H1 (cell line): ENCODE results near the gene TIMM21. TPM values are rescaled to one million over a fixed set of nuclear protein-coding genes. Genes with fewer than 3 reads are reported as not detected.
A peak's percentile ranks its signal among the peaks of the same experiment; 100 is the strongest.

Experiments
- CTCF ChIA-PET: fragments of 300-600 bp; sonication (Branson Sonifier 250); formaldehyde crosslinking; loops from one replicate; lab custom pipeline; 2021; ENCODE audit not compliant: partially characterized antibody; lab: Charles Lee
- POLR2A ChIA-PET: fragments of 300-600 bp; sonication (Branson Sonifier 250); formaldehyde crosslinking; loops from one replicate; lab custom pipeline; 2021; ENCODE audit warnings: inconsistent platforms; ENCODE audit not compliant: partially characterized antibody; lab: Charles Lee
- DNase-seq, 2 experiments: peaks; one replicate each; pipeline versions ENCODE4 v3.0.0 to v3.0.0-alpha.2; 2010 to 2022; ENCODE audit warnings: low spot score in 2 of 2, low read depth in 1 of 2, mixed read lengths in 1 of 2
- FAIRE-seq: peaks from 2 replicates; lab custom pipeline; 2011; peaks lifted over from hg19 to GRCh38; lab: Jason Lieb, UNC
- H2AFZ ChIP-seq: 2 replicates; pipeline ENCODE4 v1.8.1; 2012; ENCODE audit warnings: low read length, inconsistent platforms
- H2AK5ac ChIP-seq: 2 replicates; pipeline ENCODE4 v1.6.1; 2013; ENCODE audit warnings: low read depth, low read length
- H2BK120ac ChIP-seq: replicated peaks from 2 replicates; pipeline ENCODE3; 2013; ENCODE audit warnings: low read depth, low read length, inconsistent platforms
- H2BK12ac ChIP-seq: 2 replicates; pipeline ENCODE4 v1.6.1; 2013; ENCODE audit warnings: low read depth, low read length
- H2BK15ac ChIP-seq: 2 replicates; pipeline ENCODE4 v1.6.1; 2013; ENCODE audit warnings: low read length
- H2BK20ac ChIP-seq: 2 replicates; pipeline ENCODE4 v1.6.1; 2013; ENCODE audit warnings: low read length
- H2BK5ac ChIP-seq: 2 replicates; pipeline ENCODE4 v1.6.1; 2013; ENCODE audit warnings: low read depth, low read length
- H3K14ac ChIP-seq: 2 replicates; pipeline ENCODE4 v1.6.1; 2013; ENCODE audit warnings: inconsistent platforms; ENCODE audit not compliant: insufficient read length
- H3K18ac ChIP-seq: 2 replicates; pipeline ENCODE4 v1.6.1; 2013; ENCODE audit warnings: low read length; ENCODE audit errors: extremely low read depth
- H3K23ac ChIP-seq: 2 replicates; pipeline ENCODE4 v1.6.1; 2013; ENCODE audit warnings: inconsistent platforms; ENCODE audit not compliant: insufficient read length
- H3K23me2 ChIP-seq: 2 replicates; pipeline ENCODE4 v1.6.1; 2013; ENCODE audit warnings: low read depth, low read length
- H3K27ac ChIP-seq: 2 replicates; pipeline ENCODE4 v1.6.1; 2011; ENCODE audit warnings: low read depth, low read length, inconsistent platforms
- H3K27me3 ChIP-seq, 4 experiments: replicated peaks in 1 of 4; 1 replicate in 1 of 4; 2 replicates in 3 of 4; pipeline versions ENCODE4 v1.6.1 to v1.8.1; 2011 to 2013; ENCODE audit warnings: low read length in 3 of 4, mild to moderate bottlenecking in 3 of 4, inconsistent platforms in 2 of 4, mixed read lengths in 2 of 4, moderate library complexity in 1 of 4; ENCODE audit not compliant: control insufficient read depth in 3 of 4, insufficient read depth in 3 of 4; ENCODE audit errors: extremely low read depth in 1 of 4
- H3K36me3 ChIP-seq, 4 experiments: 2 replicates each; pipeline versions ENCODE4 v1.6.1 to v1.8.1; 2011 to 2013; ENCODE audit warnings: mild to moderate bottlenecking in 4 of 4, low read length in 3 of 4, moderate library complexity in 2 of 4, control low read depth in 1 of 4, inconsistent platforms in 1 of 4; ENCODE audit not compliant: insufficient read depth in 4 of 4, control insufficient read depth in 2 of 4
- H3K4ac ChIP-seq: replicated peaks from 2 replicates; pipeline ENCODE3; 2013; ENCODE audit warnings: low read length, low read depth, mixed read lengths, inconsistent platforms; ENCODE audit not compliant: insufficient read length
- H3K4me1 ChIP-seq, 4 experiments: replicated peaks in 1 of 4; 1 replicate in 1 of 4; 2 replicates in 3 of 4; pipeline versions ENCODE4 v1.6.1 to v1.8.1; 2011 to 2013; ENCODE audit warnings: low read length in 3 of 4, inconsistent platforms in 2 of 4, mixed read lengths in 1 of 4; ENCODE audit not compliant: insufficient read depth in 4 of 4, control insufficient read depth in 3 of 4
- H3K4me2 ChIP-seq, 2 experiments: 2 replicates each; pipeline versions ENCODE4 v1.6.1 to v1.8.1; 2011 to 2013; ENCODE audit warnings: low read depth in 2 of 2, low read length in 2 of 2, control low read depth in 1 of 2, inconsistent platforms in 1 of 2, mild to moderate bottlenecking in 1 of 2; ENCODE audit not compliant: insufficient read depth in 1 of 2
- H3K4me3 ChIP-seq, 4 experiments: fragments of 200-600, 300-600 bp in 1 of 4; sonication (generic), shearing (Covaris generic), sonication (Bioruptor Twin) in 1 of 4; 2 replicates each; pipeline versions ENCODE4 v1.5.1 to v1.8.1; 2011 to 2016; ENCODE audit warnings: low read length in 4 of 4, low read depth in 3 of 4, control low read depth in 2 of 4, inconsistent platforms in 2 of 4, mild to moderate bottlenecking in 2 of 4, mixed read lengths in 1 of 4, moderate library complexity in 1 of 4; ENCODE audit not compliant: insufficient read depth in 2 of 4; ENCODE audit errors: extremely low read depth in 1 of 4
- H3K56ac ChIP-seq: replicated peaks from 2 replicates; pipeline ENCODE3; 2013; ENCODE audit warnings: low read depth, mild to moderate bottlenecking, mixed read lengths, low read length, inconsistent platforms; ENCODE audit not compliant: insufficient read length
- H3K79me1 ChIP-seq: 2 replicates; pipeline ENCODE4 v1.6.1; 2013; ENCODE audit warnings: low read depth, low read length, control low read depth
- H3K79me2 ChIP-seq, 2 experiments: 2 replicates each; pipeline versions ENCODE4 v1.6.1 to v1.8.1; 2012 to 2013; ENCODE audit warnings: low read length in 2 of 2, mild to moderate bottlenecking in 2 of 2, inconsistent platforms in 1 of 2; ENCODE audit not compliant: insufficient read depth in 2 of 2, control insufficient read depth in 1 of 2
- H3K9ac ChIP-seq, 4 experiments: replicated peaks in 1 of 4; 1 replicate in 1 of 4; 2 replicates in 3 of 4; pipeline versions ENCODE4 v1.6.1 to v1.8.1; 2011 to 2013; ENCODE audit warnings: low read depth in 3 of 4, low read length in 3 of 4, control low read depth in 2 of 4, mild to moderate bottlenecking in 2 of 4, moderate library complexity in 2 of 4, inconsistent platforms in 1 of 4; ENCODE audit errors: extremely low read depth in 1 of 4
- H3K9me3 ChIP-seq, 2 experiments: 2 replicates each; pipeline versions ENCODE4 v1.6.1 to v1.8.1; 2012 to 2013; ENCODE audit warnings: mild to moderate bottlenecking in 2 of 2, moderate library complexity in 2 of 2, control low read depth in 1 of 2, inconsistent platforms in 1 of 2, low read depth in 1 of 2, low read length in 1 of 2, mixed read lengths in 1 of 2; ENCODE audit not compliant: insufficient read depth in 2 of 2
- H4K20me1 ChIP-seq, 2 experiments: replicated peaks in 1 of 2; 2 replicates each; pipeline versions ENCODE3 to v1.8.1; 2011 to 2013; ENCODE audit warnings: inconsistent platforms in 2 of 2, low read length in 2 of 2, mild to moderate bottlenecking in 1 of 2; ENCODE audit not compliant: insufficient read depth in 2 of 2, control insufficient read depth in 1 of 2
- H4K5ac ChIP-seq: 2 replicates; pipeline ENCODE4 v1.6.1; 2013; ENCODE audit warnings: low read length, low read depth, mixed read lengths, inconsistent platforms; ENCODE audit not compliant: insufficient read length
- H4K8ac ChIP-seq: 2 replicates; pipeline ENCODE4 v1.8.0; 2013; ENCODE audit warnings: mild to moderate bottlenecking, moderate library complexity, low read length, inconsistent platforms; ENCODE audit not compliant: insufficient read depth; ENCODE audit errors: extremely low read depth
- H4K91ac ChIP-seq: replicated peaks from 2 replicates; pipeline ENCODE3; 2013; ENCODE audit warnings: low read length, mixed read lengths, inconsistent platforms; ENCODE audit not compliant: insufficient read length
- CHD1 ChIP-seq: IDR thresholded peaks from 2 replicates; pipeline ENCODE4 v1.6.1; 2012; ENCODE audit warnings: low read depth, low read length, improper control_type of control experiment
- CTBP2 ChIP-seq: IDR thresholded peaks from 2 replicates; pipeline ENCODE4 v1.7.0; 2011; ENCODE audit warnings: borderline replicate concordance, mild to moderate bottlenecking, moderate library complexity, mixed read lengths, low read length; ENCODE audit not compliant: insufficient read depth, insufficient read length
- KDM4A ChIP-seq: IDR thresholded peaks from one replicate; pipeline ENCODE4 v1.7.1; 2012; ENCODE audit warnings: low read depth, mild to moderate bottlenecking, moderate library complexity, low read length, inconsistent platforms; ENCODE audit not compliant: severe bottlenecking
- KDM5A ChIP-seq: fragments of 200-600 bp; IDR thresholded peaks from 2 replicates; pipeline ENCODE4 v1.7.1; 2012; ENCODE audit warnings: mild to moderate bottlenecking, low read length, inconsistent platforms, mixed read lengths
- MAFK ChIP-seq: IDR thresholded peaks from 2 replicates; pipeline ENCODE4 v1.6.1; 2012; ENCODE audit warnings: low read depth, mild to moderate bottlenecking, improper control_type of control experiment, low read length
- NANOG ChIP-seq: IDR thresholded peaks from 2 replicates; pipeline ENCODE4 v1.6.1; 2011; ENCODE audit warnings: low read length, low read depth, mild to moderate bottlenecking, inconsistent platforms; ENCODE audit not compliant: insufficient read depth, poor library complexity, severe bottlenecking
- POLR2A ChIP-seq, 2 experiments: IDR thresholded peaks; 1 replicate in 1 of 2; 2 replicates in 1 of 2; pipeline ENCODE4 v1.6.1; 2011; ENCODE audit warnings: low read depth in 2 of 2, low read length in 2 of 2, mild to moderate bottlenecking in 2 of 2; ENCODE audit errors: control extremely low read depth in 1 of 2
- RAD21 ChIP-seq, 2 experiments: IDR thresholded peaks in 1 of 2; conservative IDR thresholded peaks in 1 of 2; 2 replicates each; pipeline ENCODE4 v1.6.1; 2011; ENCODE audit warnings: low read depth in 2 of 2, low read length in 2 of 2, improper control_type of control experiment in 1 of 2, inconsistent platforms in 1 of 2, mild to moderate bottlenecking in 1 of 2, moderate library complexity in 1 of 2
- RFX5 ChIP-seq: IDR thresholded peaks from 2 replicates; pipeline ENCODE4 v1.6.1; 2011; ENCODE audit warnings: low read depth, low read length, improper control_type of control experiment, borderline replicate concordance
- SP1 ChIP-seq: IDR thresholded peaks from 2 replicates; pipeline ENCODE4 v1.6.1; 2011; ENCODE audit warnings: low read depth, low read length
- TAF1 ChIP-seq: IDR thresholded peaks from 2 replicates; pipeline ENCODE4 v1.6.1; 2011; ENCODE audit warnings: mild to moderate bottlenecking, low read depth, low read length
- USF2 ChIP-seq: IDR thresholded peaks from 2 replicates; pipeline ENCODE4 v1.6.1; 2011; ENCODE audit warnings: low read length, improper control_type of control experiment
- YY1 ChIP-seq: IDR thresholded peaks from 2 replicates; pipeline ENCODE4 v1.6.1; 2011; ENCODE audit warnings: low read depth, mild to moderate bottlenecking, low read length
- WGBS, 2 experiments: shearing (Covaris generic) in 1 of 2; methylation state at CpG; one replicate each; pipeline versions ENCODE4 v1.1.6 to v1.1.7; 2013 to 2015; ENCODE audit warnings: low lambda C conversion rate in 2 of 2, mixed read lengths in 2 of 2, inconsistent platforms in 1 of 2, low coverage in 1 of 2, missing lambda C conversion rate in 1 of 2; ENCODE audit not compliant: insufficient replicate concordance in 2 of 2, insufficient coverage in 1 of 2, insufficient read length in 1 of 2; ENCODE audit errors: extremely low coverage in 1 of 2, missing lambda C conversion rate in 1 of 2; 5-methylcytosine and 5-hydroxymethylcytosine counted together
- polyA plus RNA-seq, 7 experiments: library from polyadenylated mRNA; depleted of rRNA in 3 of 7; stranded (reverse) in 5 of 7; unstranded in 2 of 7; fragments of >200 nt in 5 of 7; fragments of 200-250 nt in 2 of 7; gene quantifications; 1 replicate in 5 of 7; 2 replicates in 1 of 7; 4 replicates in 1 of 7; pipeline versions ENCODE4 v1.2.1 to v1.2.3, GENCODE V29; 2011 to 2013; ENCODE audit warnings: missing spikeins in 2 of 7, mixed read lengths in 2 of 7
- total RNA-seq: library from RNA; stranded (reverse); fragmentation: NEBNext Ultra II Directional; extraction: Animal tissue kit (Norgen Biotek cat#: 25700); gene quantifications from 2 replicates; pipeline ENCODE4 v1.2.1, GENCODE V29; 2021

Gene TIMM21
- total and polyA plus RNA-seq, 2 of the 8 experiments (the other 6 are each of a cell fraction or from before 2014, with no cell fraction given) = 27.9 to 43.8 TPM

GRCh38 chr18:74191577-74191976, 43.3 kb downstream of the TIMM21 start:
- no peak overlapping the region for H3K9ac ChIP-seq
- H3K18ac ChIP-seq = no peak overlapping the region
- H3K36me3 ChIP-seq = no peaks in the 10 kb centered on the region
- ChIA-PET POLR2A (no interaction called here), CTCF (interaction anchor here (0.7 to 5.8 kb wide), 2 partner anchors 110 to 151 kb away, joined by 4 to 32 read pairs; no protein-coding TSS in a partner anchor)
- no peak overlapping the region for H4K5ac ChIP-seq
- H2BK15ac ChIP-seq = no peak overlapping the region
- H2BK120ac ChIP-seq = no peak overlapping the region
- no peak overlapping the region for H3K23ac ChIP-seq
- H4K20me1 ChIP-seq = no peaks in the 10 kb centered on the region
- H3K56ac ChIP-seq = no peak overlapping the region
- H2AFZ ChIP-seq = peak overlapping the region; percentile 9; the same call in 1 of the 2 replicates
- no peaks in the 10 kb centered on the region for H3K27me3 ChIP-seq
- DNase-seq = no peak
- H4K91ac ChIP-seq = no peak overlapping the region
- no peaks in the 10 kb centered on the region for H3K9me3 ChIP-seq
- H2BK20ac ChIP-seq = no peak overlapping the region
- H3K23me2 ChIP-seq = no peaks in the 10 kb centered on the region
- no peaks in the 10 kb centered on the region for H3K79me1 ChIP-seq
- FAIRE-seq = no peak
- H4K8ac ChIP-seq = peak overlapping the region; percentile 83; the same call in 1 of the 2 replicates
- no peaks in the 10 kb centered on the region for H3K79me2 ChIP-seq
- no peaks in the 10 kb centered on the region for H3K4me1 ChIP-seq
- no peak overlapping the region for H2AK5ac ChIP-seq
- no peak overlapping the region for H3K27ac ChIP-seq
- H3K4ac ChIP-seq = no peak overlapping the region
- H2BK12ac ChIP-seq = no peak overlapping the region
- H2BK5ac ChIP-seq = no peak overlapping the region
- no peak overlapping the region for H3K4me2 ChIP-seq
- 89% methylated on average over 14 of the region's 14 CpGs; no CpG with 5 or more reads in 1 of the 2 experiments for WGBS, 2 experiments
- H3K14ac ChIP-seq = no peak overlapping the region
- H3K4me3 ChIP-seq = no peak overlapping the region
- TF ChIP-seq KDM5A = no peak
- TF ChIP-seq RAD21 (IDR thresholded peaks at IDR 0.05 in 1 of 2, conservative IDR thresholded peaks at IDR 0.05 in 1 of 2; ENCODE audit: low read depth in 2 of 2, low read length in 2 of 2) = no peak
- no peak for TF ChIP-seq USF2
- no peak for TF ChIP-seq POLR2A (IDR thresholded peaks at IDR 0.05; ENCODE audit: control extremely low read depth in 1 of 2, low read depth in 2 of 2, low read length in 2 of 2)
- TF ChIP-seq MAFK = no peak
- TF ChIP-seq CHD1 = no peak
- no peak for TF ChIP-seq YY1
- no peak for TF ChIP-seq NANOG
- no peak for TF ChIP-seq RFX5
- TF ChIP-seq CTBP2 = no peak
- TF ChIP-seq KDM4A = no peak
- no peak for TF ChIP-seq TAF1
- TF ChIP-seq SP1 = no peak
